HG02571 (cell line): ENCODE data around the gene DRD2.

ENCODE experiments used
- ATAC-seq: cut with Tn5 transposase; IDR thresholded peaks from one replicate; pipeline ENCODE4 v1.9.1; 2021; ENCODE audit warnings: mild to moderate bottlenecking, moderate library complexity; ENCODE audit not compliant: unreplicated experiment

The DRD2 gene

DNA sequence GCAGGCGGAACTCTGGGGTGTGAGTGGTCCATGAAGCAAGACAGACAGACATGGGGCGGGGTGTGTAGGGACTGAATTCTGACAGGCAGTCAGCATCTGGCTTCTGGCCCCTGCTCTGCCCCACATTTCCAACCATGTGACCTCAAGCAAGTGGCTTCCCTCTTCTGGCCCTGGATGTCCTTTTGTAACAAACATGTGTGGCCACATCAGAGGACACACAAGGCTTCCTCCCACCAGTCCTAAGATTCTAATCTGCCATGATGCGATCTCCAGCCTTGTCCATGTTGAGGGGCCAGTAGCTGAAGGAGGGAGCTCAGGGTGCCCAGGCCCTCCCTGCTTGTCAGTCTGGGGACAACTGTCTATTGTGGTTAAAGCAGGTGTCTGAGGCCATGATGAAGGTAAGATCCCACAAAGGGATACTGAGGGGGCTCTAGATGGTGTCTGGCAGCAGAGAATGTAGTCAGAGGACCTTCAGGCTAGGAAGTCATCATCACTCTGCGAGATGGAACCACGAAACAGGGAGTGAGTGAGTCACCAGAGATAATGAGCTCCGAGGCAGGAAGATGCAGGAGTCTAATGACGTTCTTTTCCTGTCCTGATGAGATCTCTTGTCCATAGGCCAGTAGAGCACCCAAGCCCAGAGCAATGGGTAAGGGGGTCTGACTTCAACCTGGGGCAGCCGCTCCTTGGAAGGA is 27.4 kb downstream of the DRD2 start:
- ATAC-seq = no peak

DNA sequence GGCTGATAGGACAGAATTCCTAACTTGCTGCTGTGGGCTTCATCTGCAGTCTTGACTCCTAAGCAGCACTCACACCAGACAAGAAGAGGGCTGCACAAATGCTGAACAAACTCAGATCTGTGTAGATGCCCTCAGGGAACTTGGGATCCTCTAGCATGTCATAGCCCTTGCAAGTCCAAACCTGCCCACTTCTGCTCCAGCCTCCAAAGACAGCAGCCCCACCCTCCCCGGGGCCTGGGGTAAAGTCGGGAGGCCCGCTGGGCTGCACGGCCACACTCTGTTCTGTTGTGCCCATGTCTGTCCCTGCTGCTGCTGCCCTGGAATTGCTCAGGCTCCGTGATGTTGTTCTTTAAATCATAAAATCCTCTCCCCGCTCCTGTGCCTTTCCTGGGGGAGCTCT is 28.3 kb downstream of the DRD2 start:
- ATAC-seq = no peak

DNA sequence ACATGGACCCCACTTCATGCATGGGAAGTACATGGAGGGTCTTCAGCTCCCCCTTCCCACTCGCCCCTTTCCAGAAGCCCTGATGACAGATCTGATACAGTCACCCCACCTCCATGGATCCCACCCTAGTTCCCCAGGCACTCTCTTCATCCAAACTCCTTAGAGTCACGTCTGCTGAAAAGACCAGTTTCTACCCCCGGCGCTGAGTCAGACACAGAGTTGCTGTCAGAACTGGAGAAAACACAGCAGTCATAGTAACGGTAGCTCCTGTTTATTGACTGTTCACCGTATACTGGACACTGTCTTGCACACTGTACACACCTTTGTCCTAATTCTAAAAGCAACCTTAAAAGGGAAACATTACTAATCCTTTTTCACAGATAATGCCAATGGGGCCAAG is 29.1 kb downstream of the DRD2 start:
- no peak for ATAC-seq

DNA sequence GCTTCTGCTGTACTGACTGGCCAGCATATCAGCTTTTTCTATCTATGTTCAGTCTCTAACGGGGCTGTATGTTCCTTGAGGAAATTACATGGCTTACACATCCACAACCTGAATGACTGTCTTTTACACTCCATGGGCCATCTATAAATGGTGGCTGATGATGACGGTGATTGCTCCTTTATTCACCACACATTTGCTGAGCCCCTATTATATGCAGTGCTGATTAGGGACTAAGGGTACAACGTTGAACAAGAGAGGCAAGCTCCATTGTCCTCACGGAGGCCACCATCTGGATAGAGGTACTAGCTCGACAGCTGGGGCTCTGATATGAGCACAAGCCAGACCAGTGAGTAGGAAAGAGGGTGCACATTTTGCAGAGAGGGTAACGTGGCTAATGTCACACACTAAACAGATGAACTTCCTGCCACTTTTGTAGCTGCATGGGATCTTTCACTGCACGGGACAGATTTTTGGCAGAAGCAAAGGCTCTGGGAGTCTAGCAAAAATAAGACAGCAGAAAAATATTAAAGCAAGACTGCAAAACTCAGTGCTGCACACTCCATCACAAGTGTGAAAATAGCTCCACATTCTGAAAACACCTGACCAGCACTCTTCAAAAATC is 30.6 kb downstream of the DRD2 start:
- no peak for ATAC-seq

DNA sequence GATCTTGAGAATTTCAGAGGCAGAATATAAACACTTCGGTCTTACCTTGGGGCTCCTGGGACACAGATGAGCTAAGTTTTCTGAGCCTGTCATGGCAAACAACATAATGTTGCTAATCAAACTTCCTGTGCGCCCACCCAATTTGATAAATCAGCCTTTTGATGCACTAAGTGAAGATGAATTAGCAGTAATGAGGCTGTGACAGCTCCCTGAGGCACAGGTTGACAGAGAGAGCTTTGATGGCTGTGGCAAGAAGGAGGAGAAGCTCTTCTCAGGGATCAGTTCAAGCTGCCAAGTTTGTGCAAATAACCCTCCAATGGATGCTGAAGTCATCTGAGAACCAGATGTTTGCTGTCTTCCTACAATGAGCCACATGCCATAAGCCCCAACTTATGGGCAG is 34.4 kb downstream of the DRD2 start:
- ATAC-seq = no peak

DNA sequence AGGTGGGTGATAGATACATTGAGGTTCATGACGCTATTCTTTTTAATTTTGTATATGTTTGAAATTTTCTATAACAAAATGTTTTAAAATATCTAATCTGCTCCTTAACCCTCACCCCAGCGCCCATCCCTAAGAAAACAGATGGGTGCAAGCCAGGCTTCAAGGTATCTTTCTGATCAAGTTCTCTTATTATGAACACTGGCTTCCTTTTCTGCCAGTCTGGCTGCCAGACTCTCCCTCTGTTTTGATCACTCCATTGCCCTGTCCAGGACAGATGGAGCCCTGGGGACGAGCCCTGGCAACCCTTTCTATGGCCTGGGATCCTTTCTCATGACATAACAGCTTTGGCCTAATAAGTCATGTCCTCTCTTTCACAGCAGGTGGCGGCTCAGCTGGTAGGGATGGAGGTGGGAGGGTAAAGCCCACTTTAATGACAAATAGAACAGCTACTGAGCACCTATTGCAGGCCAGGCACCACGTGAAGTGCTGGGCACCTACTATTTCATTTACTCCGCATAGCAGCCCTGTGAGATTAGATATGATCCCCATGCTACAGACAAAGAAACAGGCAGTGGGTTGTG is 38.4 kb downstream of the DRD2 start:
- no peak for ATAC-seq

DNA sequence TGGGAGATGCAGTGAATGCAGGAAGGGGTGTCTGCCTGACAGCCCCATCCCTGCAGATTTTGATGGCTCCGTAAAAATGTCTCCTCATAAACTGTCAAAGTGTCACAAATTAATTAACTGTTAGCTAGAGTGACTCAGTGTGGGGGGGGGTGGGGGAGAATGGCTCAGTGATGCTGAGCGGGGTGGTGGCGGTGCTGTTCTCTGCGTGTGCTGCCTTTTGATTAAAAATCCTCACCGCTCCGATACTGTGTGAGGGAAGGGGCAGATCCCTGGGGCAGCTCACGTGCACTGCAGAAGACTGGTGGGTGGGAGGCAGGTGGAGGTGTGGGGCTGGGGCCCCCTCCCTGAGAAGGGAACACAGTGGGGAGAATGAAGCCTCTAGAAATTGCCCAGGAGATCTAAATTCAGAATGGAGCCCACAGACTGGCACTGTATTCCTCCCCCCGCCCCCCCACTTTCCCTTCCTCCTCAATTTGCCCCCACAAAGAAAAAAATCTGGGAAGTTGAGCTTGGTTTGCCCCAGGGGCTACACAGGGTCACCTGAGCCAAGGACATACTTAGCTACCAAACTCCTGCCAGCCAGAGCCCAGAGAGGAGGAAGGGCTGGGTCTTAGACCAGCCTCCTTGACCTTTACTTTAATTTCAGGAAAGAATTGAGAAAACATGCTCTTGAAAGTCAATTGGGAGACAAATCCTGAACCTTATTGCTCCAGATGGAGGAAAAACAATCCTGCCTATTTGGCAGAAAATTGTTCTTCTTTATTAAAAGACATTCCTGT is 39.8 kb downstream of the DRD2 start:
- ATAC-seq = no peak

DNA sequence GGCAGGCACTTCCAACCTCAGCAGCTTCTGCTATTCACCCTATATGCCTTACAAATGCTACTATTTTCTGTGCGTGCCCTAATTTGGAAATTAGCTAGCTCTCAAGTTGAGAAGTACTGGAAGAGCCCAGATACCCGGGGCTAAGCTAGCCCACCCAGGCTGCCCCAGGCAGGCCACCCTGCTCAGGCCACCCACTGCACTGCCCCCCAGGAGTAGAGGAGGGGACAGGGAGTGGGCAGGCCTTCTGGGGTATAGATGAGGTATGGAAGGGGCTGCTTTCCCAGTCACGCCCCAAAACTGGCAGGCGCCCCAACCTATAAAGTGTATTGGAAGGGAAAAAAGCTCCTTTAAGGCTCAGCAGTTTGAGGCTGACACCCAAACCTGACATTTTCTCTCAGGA is 43.5 kb downstream of the DRD2 start:
- ATAC-seq = no peak

DNA sequence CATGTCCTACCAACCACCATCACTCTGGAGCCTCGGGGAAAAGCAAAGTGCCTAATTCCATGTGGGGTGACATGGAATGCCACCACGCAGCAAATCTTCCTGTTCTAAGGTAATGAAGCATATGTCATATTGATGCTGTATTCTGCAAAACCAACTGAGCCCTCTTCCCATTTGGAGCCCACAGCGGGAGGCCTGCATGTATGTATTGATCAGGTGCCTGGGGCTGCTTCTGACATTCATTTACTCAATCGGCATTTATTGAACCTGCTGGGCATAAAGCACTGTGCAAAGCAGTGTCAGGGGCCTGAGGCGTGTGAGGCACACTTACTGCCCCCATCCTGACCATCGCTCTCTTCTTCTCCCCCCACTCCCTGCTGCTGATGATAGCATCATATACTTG is 48.5 kb downstream of the DRD2 start:
- no peak for ATAC-seq

DNA sequence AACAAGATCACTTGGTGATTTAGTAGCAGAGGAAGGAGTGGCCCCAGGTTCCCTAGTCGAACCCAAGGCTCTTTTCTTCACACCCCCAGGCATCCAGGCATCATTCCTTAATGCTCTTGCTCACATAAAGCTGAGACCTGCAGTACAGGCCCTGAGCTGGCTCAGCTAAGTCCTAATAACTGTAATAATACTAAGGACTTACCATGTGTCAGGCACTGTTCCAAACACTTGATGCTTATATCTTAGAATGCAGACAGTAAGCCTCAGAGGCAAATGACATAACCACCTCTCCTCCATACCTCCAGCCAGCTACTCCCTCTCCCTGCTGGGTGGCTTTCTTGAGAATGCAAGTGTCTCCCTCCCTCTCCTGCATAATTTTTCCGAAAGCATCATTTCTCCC is 54.4 kb downstream of the DRD2 start:
- no peak for ATAC-seq

DNA sequence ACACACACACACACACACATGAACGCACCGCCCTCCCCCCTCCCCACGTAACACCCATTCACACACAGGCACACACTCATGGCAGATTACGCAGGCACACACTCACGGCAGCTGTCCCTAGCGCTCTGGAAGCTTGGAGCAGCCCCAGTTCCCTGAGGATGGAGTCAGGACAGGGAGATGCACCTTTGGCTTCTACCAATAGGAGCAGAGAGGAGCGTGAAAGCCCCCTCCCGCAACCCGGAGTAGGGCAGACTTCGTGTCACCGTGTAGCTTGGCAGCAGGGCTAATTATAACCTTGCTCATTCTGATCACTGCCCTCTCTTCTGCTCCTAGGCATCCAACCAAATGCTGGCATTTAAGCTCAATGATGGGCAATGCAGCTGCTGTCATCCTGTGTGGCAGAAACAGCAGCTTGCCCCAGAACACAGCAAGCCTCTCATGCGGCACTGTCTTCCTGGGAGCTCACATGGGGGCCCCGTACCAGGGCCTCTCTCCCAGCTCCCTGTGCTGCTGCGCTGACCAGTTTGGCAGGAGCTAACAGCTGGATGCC is 55.7 kb downstream of the DRD2 start:
- ATAC-seq = no peak

DNA sequence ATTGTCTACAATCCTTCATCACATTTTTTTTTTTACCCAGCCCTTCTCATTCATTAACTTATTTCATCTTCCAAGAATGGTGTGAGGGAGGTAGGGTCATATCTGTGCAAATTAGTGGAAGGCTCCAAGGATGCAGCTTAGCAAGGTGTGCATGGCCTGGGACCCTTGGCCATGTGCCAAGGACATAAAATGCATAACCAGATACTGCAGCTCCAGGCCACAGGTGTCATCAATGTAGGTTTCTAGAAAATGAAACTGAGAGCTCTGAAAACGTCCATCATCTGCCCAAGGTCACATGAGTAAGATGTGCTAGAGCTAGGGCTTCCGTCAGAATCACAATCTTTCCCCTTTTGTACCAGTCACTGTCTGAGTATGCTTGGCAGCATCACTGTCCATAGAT is 57.8 kb downstream of the DRD2 start:
- ATAC-seq = no peak

DNA sequence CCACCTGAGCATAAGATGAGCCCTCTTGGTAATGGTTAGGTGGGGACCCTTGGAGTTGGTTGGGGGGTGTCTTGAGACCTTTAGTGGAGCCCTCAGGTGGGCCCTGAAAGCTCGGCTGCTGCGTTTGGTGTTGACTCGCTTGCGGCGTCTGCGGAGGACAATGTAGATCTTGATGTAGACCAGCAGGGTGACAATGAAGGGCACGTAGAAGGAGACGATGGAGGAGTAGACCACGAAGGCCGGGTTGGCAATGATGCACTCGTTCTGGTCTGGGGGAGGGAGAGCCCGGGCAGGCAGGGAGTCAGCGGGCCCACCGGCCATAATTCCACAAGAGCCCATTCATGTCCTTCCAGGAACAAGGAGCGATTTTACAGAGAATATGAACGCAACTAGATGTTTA is 59.9 kb downstream of the DRD2 start:
- ATAC-seq = no peak

DNA sequence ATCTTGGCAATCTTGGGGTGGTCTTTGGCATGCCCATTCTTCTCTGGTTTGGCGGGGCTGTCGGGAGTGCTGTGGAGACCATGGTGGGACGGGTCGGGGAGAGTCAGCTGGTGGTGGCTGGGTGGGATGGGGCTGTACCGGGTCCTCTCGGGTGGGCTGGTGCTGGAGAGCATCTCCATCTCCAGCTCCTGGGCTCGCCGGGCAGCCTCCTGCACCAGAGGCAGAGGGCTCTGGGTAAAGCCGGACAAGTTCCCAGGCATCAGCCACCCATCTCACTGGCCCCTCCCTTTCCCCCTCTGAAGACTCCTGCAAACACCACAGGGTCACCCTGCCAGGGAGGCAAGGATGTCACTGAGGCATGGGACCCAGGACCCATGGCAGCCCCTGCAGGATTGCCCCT is 62.5 kb downstream of the DRD2 start:
- ATAC-seq = no peak

DNA sequence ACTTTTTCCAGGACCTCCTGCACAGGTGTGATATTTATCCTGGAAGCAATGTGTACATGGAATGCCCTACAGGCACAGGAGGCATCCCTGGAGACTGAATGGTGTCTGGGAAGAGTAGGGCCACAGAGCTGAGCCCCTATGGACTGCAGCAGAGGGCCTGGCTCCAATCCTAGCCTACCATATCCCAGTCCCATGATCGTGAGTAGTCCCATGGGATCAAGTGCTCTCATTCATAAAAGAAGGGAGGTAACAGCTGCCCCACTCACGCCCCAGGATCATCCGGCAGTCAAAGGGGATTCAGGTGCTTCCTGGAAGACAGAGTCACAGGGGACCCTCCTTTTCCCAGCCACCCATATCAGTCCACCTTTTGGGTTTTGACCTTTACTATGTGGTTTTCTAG is 63.7 kb downstream of the DRD2 start:
- ATAC-seq = no peak

DNA sequence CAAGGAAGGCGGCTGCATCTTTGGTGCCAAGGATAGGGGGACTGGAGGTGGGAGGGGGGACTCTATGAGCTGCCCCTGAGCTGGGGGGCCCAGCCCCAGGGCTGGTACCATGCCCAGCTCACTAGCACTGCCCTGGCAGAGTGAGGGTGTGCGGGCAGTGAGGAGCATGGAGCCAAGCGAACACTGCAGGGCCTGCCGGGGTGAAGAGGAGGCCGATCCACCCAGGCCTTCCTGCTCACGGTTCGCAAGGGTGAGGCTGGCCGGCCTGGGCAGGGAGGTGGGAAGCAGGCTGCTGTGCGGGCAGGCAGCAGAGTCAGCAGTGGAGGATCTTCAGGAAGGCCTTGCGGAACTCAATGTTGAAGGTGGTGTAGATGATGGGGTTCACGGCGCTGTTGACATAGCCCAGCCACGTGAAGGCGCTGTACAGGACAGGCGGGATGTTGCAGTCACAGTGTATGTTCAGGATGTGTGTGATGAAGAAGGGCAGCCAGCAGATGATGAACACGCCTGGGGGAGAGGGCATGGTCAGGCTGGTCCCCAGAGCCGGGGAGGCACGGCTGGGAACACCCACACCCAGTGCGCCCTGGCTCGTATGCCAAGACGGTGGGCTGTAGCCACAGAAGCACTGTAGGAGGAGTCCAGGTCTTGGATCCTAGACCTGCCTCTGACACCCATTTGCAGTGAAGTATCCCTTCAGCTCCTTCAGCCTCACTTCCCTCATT is 64.6 kb downstream of the DRD2 start:
- no peak for ATAC-seq

DNA sequence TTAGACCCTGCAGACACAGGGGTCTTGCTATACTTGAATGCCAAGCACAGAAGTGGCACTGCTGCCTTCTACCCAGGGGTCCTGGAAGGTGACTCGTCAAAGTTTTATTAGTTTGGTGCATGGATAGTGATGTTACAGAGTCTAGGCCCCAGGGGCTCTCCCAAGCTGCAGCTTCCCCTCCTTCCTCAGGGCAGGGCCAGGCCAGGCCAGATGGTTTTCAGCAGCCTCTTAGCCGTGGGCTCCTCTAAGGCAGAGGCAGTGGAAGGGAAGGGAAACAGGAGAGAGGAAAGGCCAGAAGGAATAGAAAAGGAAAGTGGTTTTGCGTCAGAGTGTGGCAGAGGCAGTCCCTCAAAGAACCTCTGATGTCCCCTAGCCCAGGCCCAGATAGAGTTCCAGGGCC is 65.7 kb downstream of the DRD2 start:
- no peak for ATAC-seq

DNA sequence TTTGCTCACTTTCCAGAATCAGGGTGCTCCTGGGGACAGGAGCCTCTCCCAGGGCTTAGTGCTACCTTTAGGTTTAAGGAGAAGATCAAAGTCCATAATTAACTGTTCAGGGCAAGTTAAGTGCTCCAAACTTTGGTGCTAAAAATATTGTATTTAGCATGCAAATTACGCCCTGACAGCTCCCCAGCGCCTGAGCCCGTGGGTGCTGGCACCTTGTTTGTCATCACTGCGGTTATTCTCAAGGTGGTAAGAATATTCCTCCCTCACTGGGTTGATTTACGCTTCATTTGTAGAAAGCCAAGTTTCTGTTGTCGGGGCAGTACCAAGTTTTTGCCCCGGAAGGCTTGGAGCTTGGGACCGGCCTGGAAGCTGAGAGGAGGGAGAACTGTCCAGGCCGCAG is 66.3 kb downstream of the DRD2 start:
- no peak for ATAC-seq

DNA sequence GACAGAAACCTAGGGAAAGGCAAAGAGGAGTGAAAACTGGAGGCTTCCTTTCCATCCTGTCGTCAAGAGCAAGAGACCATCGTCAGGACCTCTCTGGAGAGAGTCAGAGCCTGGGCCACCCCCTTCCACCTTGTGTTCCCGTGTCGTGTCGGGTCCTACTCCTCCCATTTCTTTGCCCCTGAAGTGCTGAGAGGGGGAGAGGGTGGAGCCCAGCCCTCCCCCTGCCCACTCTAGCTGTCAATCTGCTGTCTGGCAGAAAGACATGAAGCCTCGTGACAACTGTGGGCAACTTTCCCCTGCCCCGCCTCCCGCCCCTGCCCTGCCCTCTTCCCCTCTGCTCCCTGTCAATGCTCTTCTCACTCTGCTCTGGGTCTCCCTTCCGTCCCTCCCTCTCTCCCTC is 67.0 kb downstream of the DRD2 start:
- no peak for ATAC-seq

DNA sequence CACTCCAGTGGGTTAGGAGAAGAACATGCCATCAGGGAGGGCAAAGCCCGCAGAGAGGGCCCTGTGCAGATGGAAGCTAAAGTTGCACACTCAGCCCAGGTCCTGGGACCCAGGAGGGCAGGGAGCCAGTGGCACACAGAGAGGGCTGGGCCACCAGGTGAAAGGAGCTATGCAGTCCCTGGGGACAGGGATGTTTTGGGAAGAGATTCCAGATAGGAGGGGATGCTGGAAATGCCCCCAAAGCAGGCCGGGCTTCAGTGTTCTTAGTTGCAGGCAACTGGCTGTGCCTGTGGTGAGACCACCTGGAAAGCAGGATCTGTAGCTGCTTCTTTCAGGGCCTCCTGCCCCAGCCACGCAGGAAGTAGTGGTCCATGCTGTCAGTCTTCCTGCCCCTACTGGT is 68.0 kb downstream of the DRD2 start:
- no peak for ATAC-seq
